ENCODE results near the gene XRCC1.

GRCh38 chr19:43623889-43624670, 48.8 kb upstream of the XRCC1 start:
- TF ChIP-seq CTCF (conservative IDR thresholded peaks at IDR 0.05; ENCODE audit: low read length) (no peak), EZH2phosphoT487 (IDR thresholded peaks at IDR 0.05; ENCODE audit: borderline replicate concordance, low read depth, low read length) (no peak)

All from OCI-LY7 (cell line).